HG02763 (cell line): ENCODE measurements around the gene BEAN1.

Experiments used
- ATAC-seq: cut with Tn5 transposase; IDR thresholded peaks from one replicate; pipeline ENCODE4 v1.9.1; 2021; ENCODE audit warnings: mild to moderate bottlenecking, moderate library complexity; ENCODE audit not compliant: unreplicated experiment

Gene BEAN1

DNA sequence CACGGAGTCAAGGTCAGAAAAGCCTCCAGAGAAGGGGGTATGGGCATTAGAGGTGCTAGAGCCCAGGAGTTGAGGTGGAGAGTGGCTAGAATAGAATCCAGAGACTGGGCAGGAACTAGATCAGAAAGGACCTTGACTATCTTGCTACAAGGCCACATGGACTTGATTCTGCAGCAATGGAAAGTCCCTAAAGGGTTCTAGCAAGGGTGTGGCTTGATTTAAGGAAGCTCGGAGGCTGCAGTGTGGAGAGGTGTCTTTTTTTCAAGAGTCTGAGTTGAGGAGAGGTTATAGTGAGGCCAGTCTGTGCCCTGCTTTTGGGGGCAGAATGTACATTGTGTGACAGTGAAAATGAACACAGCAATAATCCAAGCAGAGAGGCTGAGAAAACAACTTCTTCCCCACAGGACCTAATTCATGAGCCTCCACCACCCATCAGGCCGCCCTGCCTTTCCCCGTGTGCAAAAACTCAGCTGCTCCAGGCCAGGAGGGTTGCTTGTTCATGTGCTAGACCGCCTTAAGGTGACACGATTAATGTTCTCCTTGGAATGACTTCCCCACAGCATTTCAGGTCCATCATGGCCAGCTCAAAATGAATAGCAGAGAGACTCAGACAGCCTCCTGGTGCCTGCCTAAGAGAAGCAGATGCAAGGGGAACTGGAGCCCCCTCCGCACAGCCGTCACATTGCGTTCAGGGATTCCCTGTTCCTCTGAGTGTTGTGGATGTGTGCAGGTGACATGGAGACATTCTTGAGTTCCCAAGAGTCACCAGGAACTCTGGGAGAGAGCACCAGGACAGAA lies 8.7 kb upstream of the BEAN1 start:
- no peak for ATAC-seq

DNA sequence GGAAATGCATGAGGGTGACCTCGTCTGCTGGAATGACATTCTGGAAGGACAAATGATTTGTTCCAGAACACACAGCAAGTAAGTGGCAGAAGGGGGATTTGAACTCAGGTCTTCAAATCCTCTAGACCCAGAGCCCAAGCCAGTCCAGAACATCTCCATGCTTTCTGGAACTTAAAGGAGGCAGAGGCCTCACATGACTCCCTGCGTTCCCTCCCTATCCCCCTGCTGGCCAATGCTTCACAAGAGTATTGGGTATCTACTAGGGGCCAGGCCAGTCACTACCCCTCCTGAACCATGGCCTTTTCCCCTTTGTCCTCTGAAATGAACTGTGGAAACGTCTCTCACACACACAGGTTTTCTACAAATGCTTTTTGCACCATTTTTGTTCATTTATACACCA lies 7.6 kb upstream of the BEAN1 start:
- ATAC-seq, result no peak

DNA sequence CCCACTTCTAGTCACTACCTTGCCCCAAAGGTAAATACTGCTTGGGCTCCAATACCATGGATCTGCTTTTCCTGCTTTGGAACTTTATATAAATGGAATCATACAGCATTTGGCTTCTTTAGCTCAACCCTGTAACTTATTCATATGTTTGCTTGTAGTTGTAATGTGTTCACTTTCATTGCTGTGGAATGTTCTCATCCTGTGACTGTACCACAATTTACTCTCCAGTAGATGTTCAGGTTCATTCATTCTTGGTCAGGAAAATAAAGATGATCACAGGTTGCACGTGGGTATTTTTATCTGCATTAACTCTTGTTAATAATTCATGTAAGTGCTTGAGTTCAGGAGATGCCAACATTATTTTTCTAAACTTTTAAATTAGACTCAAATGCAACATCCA lies 6.7 kb upstream of the BEAN1 start:
- ATAC-seq, result no peak

DNA sequence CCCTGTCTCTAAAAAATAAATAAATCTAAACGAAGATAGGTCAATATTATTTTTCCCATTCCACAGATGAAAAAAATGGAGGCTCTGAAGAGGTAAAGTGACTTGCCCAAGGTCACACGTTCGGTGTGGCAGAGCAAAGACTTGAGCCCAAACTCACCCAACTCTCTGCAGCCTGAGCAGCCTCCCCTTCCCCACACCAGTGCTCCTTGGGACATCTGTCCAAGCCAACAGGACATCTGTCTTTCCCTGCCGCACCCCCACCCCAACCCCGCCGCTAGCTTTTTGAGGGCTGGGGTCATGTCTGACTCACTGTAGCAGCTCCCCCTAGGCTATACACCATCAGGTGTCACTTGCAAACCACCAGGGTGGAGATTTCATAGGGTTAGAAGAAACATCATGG lies 5.2 kb upstream of the BEAN1 start:
- ATAC-seq, result no peak

DNA sequence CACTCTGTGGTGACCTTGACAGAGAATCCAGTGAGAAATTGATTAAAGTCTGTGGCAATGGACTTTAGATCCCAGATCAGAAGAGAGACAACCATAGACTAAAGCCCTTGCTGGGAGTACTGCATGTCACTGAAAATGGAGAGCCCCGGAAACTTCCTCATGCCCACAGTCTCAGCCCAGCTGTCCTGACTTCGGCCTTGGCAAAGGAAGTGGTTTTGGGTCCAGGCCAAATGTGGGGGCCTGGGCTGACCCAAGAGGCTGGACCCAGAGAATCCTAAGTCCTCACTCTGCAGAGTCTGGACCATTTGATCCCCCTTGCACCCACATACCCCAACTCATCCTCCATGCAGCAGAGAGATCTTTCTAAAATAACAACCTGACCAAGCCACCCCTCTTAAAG lies 4.7 kb upstream of the BEAN1 start:
- no peak for ATAC-seq

DNA sequence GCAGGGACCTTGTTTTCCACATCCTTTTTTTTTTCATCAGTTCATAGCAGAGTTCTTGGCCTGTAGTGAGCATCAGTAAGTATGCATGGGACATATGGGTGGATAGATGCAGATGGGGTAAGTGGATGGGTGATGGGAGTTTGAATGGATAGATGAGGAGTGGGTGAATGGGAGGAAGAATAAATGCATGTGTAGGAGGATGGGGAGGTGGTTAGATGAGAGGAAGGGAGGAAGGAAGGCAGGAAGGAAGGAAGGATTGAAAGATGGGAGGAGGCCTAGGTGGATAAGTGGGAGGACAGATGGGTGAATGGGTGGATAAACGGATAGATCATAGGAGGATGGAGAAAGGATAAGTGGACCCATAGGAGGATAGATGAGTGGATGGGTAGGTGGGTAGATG lies 3.9 kb upstream of the BEAN1 start:
- ATAC-seq, result no peak

DNA sequence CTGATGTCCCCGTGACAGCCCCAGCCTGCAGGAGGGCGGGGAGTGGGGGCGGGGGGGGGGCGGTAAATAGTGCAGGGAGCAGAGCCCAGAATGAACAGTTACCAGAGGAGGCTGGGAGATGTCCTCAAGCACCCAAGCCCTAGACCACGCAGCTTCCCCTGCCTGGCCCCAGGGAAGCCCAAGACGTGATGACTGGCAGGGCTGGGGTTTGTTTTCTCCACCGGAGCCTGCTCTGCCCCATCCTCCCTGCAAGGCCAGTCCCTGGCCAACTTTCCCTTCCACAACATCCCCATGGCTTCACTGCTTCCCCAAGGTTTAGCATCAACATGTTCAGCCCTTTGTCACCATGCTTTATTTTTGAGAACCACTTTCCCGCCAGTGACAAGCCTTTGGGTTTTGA lies 1.4 kb upstream of the BEAN1 start:
- no peak for ATAC-seq

DNA sequence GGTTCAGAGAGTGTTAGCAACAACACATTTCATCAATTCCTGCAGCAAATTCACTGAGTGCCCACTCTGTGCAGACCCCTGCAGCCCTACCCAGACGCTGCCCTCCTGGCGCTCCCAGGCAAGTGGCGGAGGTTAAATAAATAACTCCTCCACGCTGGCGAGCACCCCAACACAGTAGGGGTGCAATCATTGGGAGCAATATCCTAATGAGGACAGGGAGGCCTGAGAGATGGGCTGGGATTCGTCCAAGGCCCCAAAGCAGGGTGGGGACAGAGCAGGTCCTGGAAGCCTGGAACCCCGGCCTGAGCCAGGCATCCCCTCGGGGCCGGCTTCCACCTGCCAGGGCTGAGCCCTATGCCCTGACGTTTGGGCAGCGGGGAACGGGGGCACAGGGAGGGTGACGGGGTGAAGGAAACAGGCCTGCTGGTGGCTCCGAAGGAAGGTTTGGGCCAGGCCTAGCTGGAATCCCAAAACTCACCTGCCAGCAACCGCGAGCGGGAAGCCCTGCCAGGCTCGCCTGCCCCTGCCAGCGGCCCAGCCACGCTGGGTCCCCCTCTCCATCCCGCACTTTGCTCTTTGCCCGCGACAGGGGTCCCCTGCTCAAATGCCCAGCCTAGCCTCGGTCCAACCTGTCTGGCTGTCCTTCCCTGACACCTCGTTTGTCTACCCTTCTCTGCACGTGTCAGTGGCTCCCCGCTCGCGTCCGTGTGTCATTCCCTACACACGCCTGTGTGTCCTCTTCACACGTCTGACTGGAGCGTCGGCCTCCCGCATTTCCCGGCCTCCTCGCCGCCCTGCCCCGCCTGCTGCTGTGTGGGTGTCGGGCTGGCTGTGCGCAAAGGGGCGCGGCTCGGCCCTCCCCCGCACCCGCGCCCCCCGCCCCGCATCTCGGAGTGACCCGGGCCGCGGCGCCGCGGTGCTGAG lies 721 bp upstream of the BEAN1 start:
- no peak for ATAC-seq

DNA sequence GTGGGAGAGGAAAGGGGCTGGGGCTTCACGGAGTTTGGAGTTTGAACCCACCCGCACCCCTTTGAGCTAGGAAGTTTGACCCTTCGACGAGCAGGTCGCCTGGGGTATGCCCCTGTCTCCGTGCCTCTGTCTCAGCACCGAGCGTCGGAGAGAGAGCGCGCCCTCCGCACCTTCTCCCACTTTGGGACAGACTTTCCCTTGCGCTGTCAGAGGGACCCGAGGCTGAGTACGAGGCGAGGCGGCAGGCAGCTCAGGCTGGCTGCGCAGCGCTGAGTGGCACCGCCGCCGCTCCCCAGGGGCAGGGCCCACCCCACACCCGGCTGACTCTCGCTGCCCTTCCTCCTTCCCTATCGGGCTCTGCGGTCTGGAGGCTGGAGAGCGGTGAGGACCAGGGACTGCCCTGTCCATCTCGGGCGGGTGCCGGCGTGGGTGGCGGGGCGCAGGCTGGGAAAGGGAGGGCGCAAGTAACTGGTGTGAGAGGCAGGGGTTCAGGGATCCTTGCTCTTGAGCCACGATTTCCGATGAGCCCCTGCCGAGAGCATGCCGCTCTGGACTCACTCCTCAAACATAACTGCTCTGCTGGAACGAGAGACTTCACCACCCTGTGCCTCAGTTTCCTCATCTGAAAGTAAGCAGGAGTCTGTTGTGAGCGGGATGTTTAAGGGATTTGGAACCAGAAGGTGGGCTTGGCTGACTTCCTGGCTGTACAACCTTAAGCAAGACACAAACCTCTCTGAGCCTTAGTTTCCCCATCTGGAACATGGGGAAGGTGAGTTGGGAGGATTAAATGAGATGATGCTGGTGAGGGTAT lies 981 bp downstream of the BEAN1 start:
- no peak for ATAC-seq

DNA sequence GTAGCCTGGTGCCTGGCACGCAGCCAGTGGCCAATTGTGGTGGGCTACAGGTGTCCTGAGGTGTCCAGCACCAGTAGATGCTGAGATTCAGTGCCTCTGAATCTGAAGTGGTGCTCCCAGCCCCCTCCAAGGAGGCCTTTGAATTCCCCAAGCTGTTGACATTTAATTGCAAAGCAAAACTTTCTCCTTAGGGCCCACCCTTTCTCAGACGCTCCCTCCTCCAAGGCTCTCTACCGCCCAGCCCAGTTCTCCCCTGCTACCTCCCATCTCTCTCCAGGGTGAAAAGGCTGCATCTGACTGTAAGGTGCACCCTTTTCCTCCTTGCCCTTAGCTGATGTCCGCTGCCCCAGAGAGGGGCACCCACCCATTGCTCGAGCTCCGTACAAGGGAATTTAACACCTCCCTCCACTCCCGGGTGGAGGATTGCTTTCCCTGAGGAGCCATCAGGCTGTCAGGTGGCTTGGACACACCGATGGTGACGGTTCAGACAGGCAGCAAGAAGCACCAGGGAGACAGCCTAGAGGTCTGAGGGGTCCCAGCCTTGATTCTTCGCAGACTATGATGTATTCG lies 1.7 kb downstream of the BEAN1 start:
- ATAC-seq, result no peak

DNA sequence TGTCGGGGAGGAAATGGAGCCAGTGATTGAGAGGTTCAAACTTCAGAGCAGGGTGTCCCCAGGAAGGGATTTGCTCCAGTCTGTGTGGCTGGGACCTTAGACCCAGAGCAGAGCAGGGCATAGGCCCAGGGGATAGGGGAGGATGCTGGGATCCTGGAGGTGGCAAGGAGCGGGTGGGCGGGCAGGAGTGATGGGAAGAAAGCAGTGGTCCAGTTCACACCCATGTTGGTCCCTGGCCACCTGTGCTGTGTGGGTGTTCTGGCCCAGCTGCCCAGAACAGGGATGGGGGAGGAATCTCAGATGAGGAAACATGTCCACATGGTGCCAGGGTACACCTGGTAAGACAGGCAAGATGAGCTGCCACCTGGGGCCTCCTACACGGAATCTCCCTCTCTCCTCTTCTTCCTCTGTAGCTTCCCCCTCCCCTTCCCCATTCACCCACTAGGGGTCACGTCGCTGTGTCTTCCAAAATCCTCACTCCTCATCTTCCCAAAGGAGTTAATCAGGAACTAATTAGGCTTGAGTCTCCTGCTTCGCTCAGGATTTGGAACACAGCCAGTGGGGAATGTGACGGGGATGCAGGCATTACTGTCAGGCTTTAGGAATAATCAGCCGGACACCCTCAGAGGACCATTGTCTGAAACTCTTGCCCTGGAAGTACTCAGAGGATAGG lies 2.3 kb downstream of the BEAN1 start:
- ATAC-seq, result no peak

DNA sequence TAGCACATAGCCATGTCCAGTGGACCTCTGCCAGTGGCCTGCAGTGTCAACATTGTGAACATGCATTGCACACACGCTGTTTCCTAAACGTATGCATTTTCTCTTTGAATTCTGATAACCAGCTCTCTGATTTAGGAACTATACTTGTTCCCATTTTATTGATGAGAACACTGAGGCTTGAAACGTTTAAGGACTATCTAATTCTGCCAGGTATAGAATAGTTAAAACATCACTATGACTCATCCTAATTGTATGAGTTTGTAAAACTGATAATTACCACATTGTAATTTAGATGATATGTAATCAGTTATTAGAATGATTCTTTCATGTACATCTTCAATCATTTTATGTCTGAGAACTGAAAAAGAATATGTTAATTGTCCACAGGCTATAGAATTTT lies 3.1 kb downstream of the BEAN1 start:
- no peak for ATAC-seq

DNA sequence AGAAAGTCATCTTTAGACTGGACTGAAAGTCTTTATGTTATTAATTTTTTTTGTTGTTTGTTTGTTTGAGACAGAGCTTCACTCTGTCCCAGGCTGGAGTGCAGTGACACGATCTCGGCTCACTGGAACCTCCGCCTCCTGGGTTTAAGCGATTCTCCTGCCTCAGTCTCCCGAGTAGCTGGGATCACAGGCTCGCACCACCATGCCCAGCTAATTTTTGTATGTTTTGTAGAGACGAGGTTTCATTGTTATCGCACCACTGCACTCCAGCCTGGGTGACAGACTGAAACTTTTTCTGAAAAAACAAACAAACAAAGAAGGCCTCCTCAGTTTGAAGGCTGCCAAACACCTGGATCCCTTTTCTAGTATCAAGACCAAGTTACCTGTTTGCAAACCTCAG lies 4.7 kb downstream of the BEAN1 start:
- ATAC-seq, result no peak

DNA sequence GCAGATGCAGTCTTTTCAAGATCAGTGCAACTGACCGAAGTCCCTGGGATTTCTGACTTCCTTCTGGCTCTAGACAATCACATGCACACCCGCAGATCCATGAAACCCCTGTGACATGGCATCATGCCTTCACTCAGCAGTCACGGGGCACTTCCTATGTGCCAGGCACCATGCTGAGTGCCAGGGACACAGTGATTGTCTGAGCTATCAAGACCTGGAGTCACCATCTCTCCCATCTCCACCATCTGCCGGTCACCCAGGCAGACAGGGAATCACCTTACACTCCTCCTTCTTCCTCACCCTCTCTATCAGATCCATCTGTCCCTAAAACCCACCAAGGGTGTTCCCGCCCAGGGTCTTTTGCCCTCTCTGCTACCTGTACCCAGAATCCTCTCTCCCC lies 5.3 kb downstream of the BEAN1 start:
- no peak for ATAC-seq

DNA sequence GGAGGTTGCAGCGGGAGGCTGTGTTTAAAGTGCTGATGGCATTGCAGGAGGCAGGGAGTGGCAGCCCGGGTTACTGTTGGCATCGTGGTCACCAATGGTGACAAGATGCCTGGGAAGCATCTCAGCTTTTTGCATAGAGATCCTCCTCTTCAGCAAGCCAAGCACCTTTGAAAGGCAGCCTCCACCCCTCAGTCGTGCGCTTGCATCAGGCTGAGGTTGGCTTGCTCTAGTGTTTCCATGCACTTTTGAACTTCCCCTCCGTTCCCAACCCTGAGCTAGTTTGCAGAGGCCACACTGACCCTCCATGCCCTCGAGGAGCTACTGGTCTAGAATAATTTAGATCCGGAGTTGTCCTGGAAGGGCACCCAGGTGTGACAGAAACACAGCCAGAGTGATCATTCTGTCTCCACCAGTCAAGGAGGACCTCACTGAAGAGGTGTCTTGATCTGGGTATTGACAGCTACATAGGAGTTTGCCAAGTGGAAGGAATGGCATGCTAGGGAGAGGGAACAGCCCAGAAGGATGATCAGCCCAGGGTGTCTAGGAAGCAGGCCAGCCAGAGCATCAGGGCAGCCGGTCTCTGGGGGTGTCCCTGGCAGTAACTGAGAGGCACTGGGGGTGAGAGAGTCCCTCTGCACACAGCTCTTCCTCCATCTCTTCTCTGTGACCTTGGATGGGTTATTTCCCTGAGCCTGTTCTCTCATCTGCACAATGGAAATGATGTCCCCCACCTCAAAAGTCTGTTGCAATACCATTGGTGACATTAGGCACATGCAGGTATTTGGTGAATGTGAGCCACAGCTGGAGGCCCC lies 7.7 kb downstream of the BEAN1 start:
- ATAC-seq, result no peak

DNA sequence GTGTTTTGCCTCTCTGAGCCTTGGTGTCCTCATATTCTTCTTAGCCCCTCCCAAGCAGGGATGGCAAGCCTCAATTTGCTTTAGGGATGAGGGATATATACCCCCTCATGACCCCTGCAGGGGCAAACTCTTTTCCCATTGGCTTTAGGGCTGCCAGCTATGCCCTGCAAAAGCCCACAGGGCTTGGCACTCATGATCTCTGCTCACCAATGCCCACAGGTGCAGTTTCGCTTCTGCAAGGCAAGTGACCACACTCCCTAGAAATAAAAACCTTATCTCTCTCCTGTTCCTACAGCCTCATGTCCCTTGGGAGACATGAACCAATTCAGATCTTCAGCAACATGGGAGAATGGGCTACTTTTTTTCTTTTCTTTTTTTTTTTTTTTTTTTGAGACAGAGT lies 8.8 kb downstream of the BEAN1 start:
- no peak for ATAC-seq

DNA sequence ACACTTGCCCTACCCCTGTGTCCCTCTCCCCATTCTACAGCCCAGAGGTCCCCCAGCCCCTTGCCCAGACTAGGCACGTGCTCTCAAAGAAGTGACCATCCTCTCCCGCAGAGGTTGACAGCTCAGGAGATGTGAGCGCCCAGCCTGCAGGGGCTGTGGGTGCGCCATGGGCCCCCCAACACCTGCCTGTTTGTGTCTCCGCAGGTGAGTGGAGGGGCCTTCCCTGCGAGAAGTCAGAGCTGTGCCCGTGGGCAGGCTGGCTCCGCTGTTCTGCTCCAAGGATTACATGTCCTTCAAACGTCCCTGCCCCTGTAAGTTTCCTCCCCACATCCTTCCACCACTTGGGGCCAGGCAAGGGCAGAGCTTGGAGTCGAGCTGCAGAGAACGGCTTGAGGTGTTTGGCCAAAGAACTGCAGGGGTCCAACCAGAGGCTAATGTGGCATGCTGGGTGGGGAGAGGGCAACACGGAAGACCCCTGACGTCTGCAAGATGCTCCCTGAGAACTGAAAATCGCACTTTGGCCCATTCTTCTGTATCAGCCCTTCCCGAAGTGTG lies 10.4 kb downstream of the BEAN1 start:
- no peak for ATAC-seq

DNA sequence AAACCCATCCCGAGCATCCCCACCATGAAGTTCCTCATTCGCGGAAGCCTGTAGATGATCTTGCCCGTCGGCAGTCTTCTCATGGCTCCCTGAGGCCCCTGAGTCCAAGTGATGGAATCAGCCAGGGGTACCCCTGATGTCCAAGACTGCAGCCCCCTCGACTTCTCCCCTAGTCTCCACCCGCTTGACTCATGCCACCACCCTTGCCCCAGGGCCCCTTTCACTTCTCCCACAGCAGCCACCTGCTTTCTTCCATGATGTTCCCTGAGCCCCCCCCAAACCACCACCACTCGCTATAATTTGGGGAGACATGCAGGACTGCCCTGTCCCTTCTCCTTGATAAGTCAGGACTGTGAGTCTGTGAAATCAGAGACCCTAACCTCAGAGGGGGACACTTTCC lies 11.4 kb downstream of the BEAN1 start:
- no peak for ATAC-seq

DNA sequence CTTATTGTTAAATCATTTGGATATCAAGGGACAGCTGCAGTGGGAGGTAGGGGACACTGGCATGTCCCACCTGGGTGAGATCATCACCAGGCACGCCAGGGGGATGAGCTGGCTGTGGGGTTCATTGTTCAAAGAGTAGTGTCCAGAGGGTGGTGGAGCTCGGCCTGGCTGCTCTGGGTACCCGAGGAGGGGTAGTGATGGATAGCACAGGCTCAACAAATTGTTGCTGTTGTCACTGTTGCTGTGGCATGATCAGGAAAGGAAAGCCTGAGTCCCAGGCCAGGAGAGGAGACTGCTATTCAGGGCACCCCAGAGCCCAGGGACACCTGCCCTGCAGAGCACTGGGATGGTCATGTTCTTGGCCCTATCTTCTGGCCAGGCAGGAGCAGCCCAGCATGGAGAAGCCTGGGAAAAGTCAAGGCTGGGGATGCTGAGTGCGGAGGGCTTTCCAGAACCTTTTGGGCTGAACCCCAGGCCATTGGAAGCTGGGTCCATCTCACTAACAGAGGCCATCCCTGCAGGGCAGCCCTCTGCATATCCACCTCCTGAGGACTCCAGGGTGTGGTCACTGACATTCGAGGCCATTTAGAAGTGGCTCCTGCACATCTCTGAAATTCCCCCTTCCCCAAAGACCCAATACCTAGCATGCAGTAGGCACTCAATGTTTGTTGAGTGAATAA lies 12.1 kb downstream of the BEAN1 start:
- ATAC-seq, result no peak
